ENCODE results near the gene BTBD9. TPM values are rescaled to one million over a fixed set of nuclear protein-coding genes. Genes with fewer than 3 reads are reported as not detected.

BTBD9 gene
- total RNA-seq, 4 donors from 2014 or later: 15.4 to 50.0 (median 21.9) TPM

DNA sequence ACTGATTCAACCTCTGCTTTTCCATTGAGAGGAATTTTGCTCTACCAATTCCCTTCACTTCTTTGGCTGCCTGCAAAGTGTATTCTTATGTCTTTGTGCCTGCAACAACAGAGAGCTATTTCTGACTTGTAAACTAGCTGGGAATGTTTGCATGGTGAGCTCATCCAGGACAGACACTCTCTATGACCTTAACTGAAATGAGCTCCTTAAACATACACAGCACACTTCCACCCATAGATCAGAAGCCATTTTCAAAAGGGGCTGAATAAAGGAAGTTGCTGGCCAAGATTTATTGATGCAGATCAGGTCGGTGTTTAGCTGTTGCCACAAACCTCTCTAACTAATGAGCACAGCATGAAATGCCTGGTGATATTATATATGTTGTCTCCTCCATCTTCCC lies 377.7 kb downstream of the BTBD9 start:
- no peaks in the 10 kb centered on the region for H3K9me3 ChIP-seq
- whole genome bisulfite sequencing: 59% methylated on average over 1 of the region's 1 CpG
- H3K36me3 ChIP-seq: no peaks in the 10 kb centered on the region
- no peaks in the 10 kb centered on the region for H3K4me1 ChIP-seq
- no peak overlapping the region for H3K4me3 ChIP-seq
- no peak for DNase-seq (ENCODE audit: low spot score in 2 of 2)
- TF ChIP-seq, protein P1, sequence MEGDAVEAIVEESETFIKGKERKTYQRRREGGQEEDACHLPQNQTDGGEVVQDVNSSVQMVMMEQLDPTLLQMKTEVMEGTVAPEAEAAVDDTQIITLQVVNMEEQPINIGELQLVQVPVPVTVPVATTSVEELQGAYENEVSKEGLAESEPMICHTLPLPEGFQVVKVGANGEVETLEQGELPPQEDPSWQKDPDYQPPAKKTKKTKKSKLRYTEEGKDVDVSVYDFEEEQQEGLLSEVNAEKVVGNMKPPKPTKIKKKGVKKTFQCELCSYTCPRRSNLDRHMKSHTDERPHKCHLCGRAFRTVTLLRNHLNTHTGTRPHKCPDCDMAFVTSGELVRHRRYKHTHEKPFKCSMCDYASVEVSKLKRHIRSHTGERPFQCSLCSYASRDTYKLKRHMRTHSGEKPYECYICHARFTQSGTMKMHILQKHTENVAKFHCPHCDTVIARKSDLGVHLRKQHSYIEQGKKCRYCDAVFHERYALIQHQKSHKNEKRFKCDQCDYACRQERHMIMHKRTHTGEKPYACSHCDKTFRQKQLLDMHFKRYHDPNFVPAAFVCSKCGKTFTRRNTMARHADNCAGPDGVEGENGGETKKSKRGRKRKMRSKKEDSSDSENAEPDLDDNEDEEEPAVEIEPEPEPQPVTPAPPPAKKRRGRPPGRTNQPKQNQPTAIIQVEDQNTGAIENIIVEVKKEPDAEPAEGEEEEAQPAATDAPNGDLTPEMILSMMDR (IDR thresholded peaks at IDR 0.05): no peak
- TF ChIP-seq POLR2A (IDR thresholded peaks at IDR 0.05): no peak
- TF ChIP-seq POLR2AphosphoS5 (IDR thresholded peaks at IDR 0.05): no peak
- TF ChIP-seq EP300 (IDR thresholded peaks at IDR 0.05): no peak
- no peaks in the 10 kb centered on the region for H3K27me3 ChIP-seq
- H3K27ac ChIP-seq: no peak overlapping the region

DNA sequence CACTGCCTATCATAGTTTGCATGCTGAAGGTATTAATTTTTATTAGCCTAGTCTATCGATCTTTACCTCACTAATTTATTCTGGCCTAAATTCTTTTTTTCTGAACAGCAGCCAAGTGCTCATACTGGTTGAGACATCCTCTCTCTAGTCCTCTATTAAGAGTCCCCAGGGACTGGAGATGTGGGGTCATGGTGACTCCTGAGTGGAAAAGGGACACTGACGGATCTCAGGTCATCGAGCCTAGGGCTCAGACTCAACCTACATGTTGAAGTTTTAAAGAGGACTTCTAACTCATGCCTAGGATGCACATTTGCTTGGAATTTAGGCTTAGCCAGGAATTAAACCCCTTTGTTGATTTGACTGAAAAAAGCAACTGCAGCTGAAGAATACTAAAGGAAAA lies 378.1 kb downstream of the BTBD9 start:
- Histone ChIP-seq H3K9me3 (no peaks in the 10 kb centered on the region), H3K4me3 (no peak overlapping the region), H3K27me3 (no peaks in the 10 kb centered on the region), H3K4me1 (no peaks in the 10 kb centered on the region), H3K36me3 (no peaks in the 10 kb centered on the region), H3K27ac (no peak overlapping the region)
- DNase-seq (ENCODE audit: low spot score in 2 of 2): no peak
- 52% methylated on average over 3 of the region's 3 CpGs for WGBS
- TF ChIP-seq POLR2A (IDR thresholded peaks at IDR 0.05) (no peak), POLR2AphosphoS5 (IDR thresholded peaks at IDR 0.05) (no peak), EP300 (IDR thresholded peaks at IDR 0.05) (no peak)
- TF ChIP-seq, protein P1 (IDR thresholded peaks at IDR 0.05): no peak

DNA sequence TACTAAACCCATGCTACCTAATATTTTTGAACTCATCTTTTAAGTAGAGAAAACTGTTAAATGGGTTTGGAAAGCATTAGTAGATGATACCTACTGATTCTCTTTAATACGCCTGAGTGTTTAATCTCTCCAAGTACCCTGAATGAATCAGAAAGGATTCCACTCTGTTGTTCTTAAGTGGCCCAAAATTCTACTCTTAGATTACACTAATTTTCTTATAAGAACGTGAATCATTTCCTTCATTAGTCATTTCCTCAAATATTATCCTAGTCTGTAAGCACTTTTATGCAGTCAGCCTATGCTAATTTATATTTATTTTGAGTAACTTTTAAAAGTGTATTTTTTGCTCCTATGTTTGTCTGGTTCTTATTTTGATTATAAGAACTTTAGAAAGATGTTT lies 380.0 kb downstream of the BTBD9 start:
- Histone ChIP-seq H3K36me3 (peaks cover 15% of the 10 kb centered on the region), H3K4me1 (no peaks in the 10 kb centered on the region), H3K27me3 (no peaks in the 10 kb centered on the region), H3K4me3 (no peak overlapping the region), H3K27ac (no peak overlapping the region), H3K9me3 (no peaks in the 10 kb centered on the region)
- 62% methylated on average over 2 of the region's 2 CpGs for WGBS
- TF ChIP-seq POLR2A (IDR thresholded peaks at IDR 0.05) (no peak), POLR2AphosphoS5 (IDR thresholded peaks at IDR 0.05) (no peak), EP300 (IDR thresholded peaks at IDR 0.05) (no peak)
- TF ChIP-seq, protein P1 (IDR thresholded peaks at IDR 0.05): no peak
- no peak for DNase-seq (ENCODE audit: low spot score in 2 of 2)

DNA sequence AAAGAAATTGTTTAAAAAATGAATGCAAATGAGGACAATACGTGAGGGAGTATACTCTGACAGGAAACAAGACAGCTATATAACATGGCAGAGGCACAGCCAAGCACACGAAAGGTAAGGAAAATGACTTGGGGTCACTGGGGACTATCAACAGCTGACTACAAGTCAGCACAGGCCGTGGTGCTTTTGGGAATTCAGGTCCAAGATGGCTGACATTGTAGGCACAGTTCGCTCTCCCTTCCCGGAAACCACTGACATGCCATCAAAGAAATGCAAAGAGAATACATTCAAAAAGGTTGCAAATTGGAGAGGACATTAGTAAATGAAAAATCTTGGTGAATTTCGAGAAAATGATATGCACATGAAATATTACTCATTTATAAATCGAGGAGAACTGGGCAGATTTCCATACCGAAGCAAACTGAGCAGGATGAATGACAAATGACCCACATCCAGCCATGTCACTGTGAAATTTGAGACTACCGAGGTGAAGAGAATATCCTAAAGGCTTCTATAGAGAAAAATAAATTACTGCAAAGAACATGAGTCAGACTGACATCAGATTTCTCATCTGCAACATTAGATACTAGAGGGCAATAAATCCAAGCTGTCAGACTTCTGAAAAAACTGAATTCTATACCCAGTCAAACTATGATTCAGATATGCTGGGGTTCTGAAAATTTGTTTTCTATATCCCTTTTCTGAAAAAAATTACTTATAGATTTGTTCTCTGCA lies 391.1 kb downstream of the BTBD9 start:
- DNase-seq (ENCODE audit: low spot score in 2 of 2): no peak
- Histone ChIP-seq H3K4me3 (no peak overlapping the region), H3K9me3 (no peaks in the 10 kb centered on the region), H3K4me1 (no peaks in the 10 kb centered on the region), H3K36me3 (peaks cover 4% of the 10 kb centered on the region), H3K27me3 (no peaks in the 10 kb centered on the region), H3K27ac (no peak overlapping the region)
- TF ChIP-seq, protein P1 (IDR thresholded peaks at IDR 0.05): no peak
- TF ChIP-seq EP300 (IDR thresholded peaks at IDR 0.05): no peak
- TF ChIP-seq POLR2AphosphoS5 (IDR thresholded peaks at IDR 0.05): no peak
- TF ChIP-seq POLR2A (IDR thresholded peaks at IDR 0.05): no peak
- WGBS: 86% methylated on average over 9 of the region's 9 CpGs

DNA sequence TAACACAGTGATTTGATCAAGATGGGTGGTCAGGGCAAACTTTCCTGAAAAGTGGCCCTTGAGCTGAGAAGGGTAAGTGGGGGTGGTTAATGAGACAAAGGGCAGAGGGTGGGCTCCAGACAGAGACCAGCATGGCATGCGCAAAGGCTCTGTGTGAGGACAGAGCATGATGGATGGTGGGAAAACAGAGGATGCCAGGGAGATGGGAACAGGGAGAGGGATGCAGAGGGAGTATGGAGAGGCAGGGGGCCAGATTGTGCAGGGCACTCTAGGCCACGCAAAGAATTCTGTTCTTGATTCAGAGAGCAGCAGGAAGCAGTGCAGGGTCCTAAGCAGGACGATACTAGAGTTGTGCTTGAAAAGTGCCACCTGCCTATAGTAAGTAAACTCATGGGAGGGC lies 394.4 kb downstream of the BTBD9 start:
- TF ChIP-seq POLR2AphosphoS5 (IDR thresholded peaks at IDR 0.05) (no peak), EP300 (IDR thresholded peaks at IDR 0.05) (no peak), POLR2A (IDR thresholded peaks at IDR 0.05) (no peak)
- TF ChIP-seq, protein P1 (IDR thresholded peaks at IDR 0.05): no peak
- DNase-seq (ENCODE audit: low spot score in 2 of 2): no peak
- no peaks in the 10 kb centered on the region for H3K4me1 ChIP-seq
- H3K4me3 ChIP-seq: no peak overlapping the region
- no peaks in the 10 kb centered on the region for H3K27me3 ChIP-seq
- WGBS: 94% methylated on average over 3 of the region's 3 CpGs
- H3K27ac ChIP-seq: no peak overlapping the region
- H3K9me3 ChIP-seq: no peaks in the 10 kb centered on the region
- H3K36me3 ChIP-seq: no peaks in the 10 kb centered on the region
